ENCODE measurements around the gene MFAP4. TPM values are rescaled to one million over a fixed set of nuclear protein-coding genes. Genes with fewer than 3 reads are reported as not detected.

MFAP4 gene
- total RNA-seq, 1 experiment from 2014 or later: not detected

DNA sequence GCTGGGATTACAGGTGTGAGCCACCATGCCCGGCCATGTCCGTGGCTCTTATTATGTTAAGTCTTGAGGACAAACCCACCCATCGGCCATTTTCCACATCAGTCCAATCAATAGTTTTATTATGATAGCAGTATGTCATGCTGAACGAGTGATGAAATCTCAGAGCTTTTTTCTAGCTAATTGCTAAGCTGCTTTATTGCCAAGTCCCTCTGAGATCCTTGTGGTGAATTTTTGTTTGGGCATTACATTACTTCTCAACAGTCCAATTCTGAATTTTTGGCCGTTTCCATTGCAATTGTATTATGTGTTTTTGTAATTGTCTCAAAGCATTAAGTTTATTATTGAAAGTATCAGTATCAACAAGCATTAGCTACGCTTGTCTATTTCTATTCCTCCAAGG lies 34.9 kb upstream of the MFAP4 start:
- no TSS peak for BruUV-seq (replicated peaks)
- Mint-ChIP-seq H3K9me3 (ENCODE audit: unreplicated experiment) (no peaks in the 10 kb centered on the region), H3K4me3 (ENCODE audit: unreplicated experiment) (no peak overlapping the region), H3K27ac (ENCODE audit: unreplicated experiment) (no peak overlapping the region), H3K4me1 (ENCODE audit: low read depth, unreplicated experiment) (peaks cover 12% of the 10 kb centered on the region), H3K27me3 (ENCODE audit: insufficient read depth, unreplicated experiment) (peaks cover 2% of the 10 kb centered on the region), H3K36me3 (ENCODE audit: insufficient read depth, unreplicated experiment) (no peaks in the 10 kb centered on the region)
- DNase-seq: no peak
- intact Hi-C loops (cut with micrococcal nuclease; ENCODE audit: unreplicated experiment): no loop called here
- POLR2A ChIA-PET: no interaction called here
- Histone ChIP-seq H3K27me3 (replicated peaks; ENCODE audit: control insufficient read depth, insufficient read depth, low read length) (no peaks in the 10 kb centered on the region; the same call in 1 of the 2 replicates), H3K4me3 (ENCODE audit: low read depth, low read length) (no peak overlapping the region), H3K36me3 (ENCODE audit: control insufficient read depth, insufficient read depth, low read length) (no peaks in the 10 kb centered on the region), H3K9me3 (no peaks in the 10 kb centered on the region), H3K4me1 (peaks cover 7% of the 10 kb centered on the region; the same call in 1 of the 2 replicates)
- CTCF ChIA-PET: no interaction called here
- TF ChIP-seq, protein P1, sequence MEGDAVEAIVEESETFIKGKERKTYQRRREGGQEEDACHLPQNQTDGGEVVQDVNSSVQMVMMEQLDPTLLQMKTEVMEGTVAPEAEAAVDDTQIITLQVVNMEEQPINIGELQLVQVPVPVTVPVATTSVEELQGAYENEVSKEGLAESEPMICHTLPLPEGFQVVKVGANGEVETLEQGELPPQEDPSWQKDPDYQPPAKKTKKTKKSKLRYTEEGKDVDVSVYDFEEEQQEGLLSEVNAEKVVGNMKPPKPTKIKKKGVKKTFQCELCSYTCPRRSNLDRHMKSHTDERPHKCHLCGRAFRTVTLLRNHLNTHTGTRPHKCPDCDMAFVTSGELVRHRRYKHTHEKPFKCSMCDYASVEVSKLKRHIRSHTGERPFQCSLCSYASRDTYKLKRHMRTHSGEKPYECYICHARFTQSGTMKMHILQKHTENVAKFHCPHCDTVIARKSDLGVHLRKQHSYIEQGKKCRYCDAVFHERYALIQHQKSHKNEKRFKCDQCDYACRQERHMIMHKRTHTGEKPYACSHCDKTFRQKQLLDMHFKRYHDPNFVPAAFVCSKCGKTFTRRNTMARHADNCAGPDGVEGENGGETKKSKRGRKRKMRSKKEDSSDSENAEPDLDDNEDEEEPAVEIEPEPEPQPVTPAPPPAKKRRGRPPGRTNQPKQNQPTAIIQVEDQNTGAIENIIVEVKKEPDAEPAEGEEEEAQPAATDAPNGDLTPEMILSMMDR (IDR thresholded peaks at IDR 0.05; ENCODE audit: insufficient read depth in 1 of 2, low read depth in 1 of 2, low read length in 1 of 2, severe bottlenecking in 1 of 2, unreplicated experiment in 1 of 2): no peak

- H3K36me3 Mint-ChIP-seq (ENCODE audit: insufficient read depth, unreplicated experiment): no peaks in the 10 kb centered on the region
- DNase-seq: no peak
- ChIA-PET CTCF (no interaction called here), POLR2A (no interaction called here)
- H3K27me3 Mint-ChIP-seq (ENCODE audit: insufficient read depth, unreplicated experiment): peaks cover 2% of the 10 kb centered on the region
- no TSS peak for BruUV-seq (replicated peaks)
- Histone ChIP-seq H3K36me3 (ENCODE audit: control insufficient read depth, insufficient read depth, low read length) (no peaks in the 10 kb centered on the region), H3K27me3 (replicated peaks; ENCODE audit: control insufficient read depth, insufficient read depth, low read length) (no peaks in the 10 kb centered on the region; the same call in 1 of the 2 replicates), H3K4me1 (peaks cover 7% of the 10 kb centered on the region; the same call in 1 of the 2 replicates), H3K9me3 (no peaks in the 10 kb centered on the region), H3K4me3 (ENCODE audit: low read depth, low read length) (no peak overlapping the region)
- no peak overlapping the region for H3K27ac Mint-ChIP-seq (ENCODE audit: unreplicated experiment)
- no peaks in the 10 kb centered on the region for H3K9me3 Mint-ChIP-seq (ENCODE audit: unreplicated experiment)
- TF ChIP-seq, protein P1 (IDR thresholded peaks at IDR 0.05; ENCODE audit: insufficient read depth in 1 of 2, low read depth in 1 of 2, low read length in 1 of 2, severe bottlenecking in 1 of 2, unreplicated experiment in 1 of 2): no peak
- H3K4me3 Mint-ChIP-seq (ENCODE audit: unreplicated experiment): no peak overlapping the region
- peaks cover 12% of the 10 kb centered on the region for H3K4me1 Mint-ChIP-seq (ENCODE audit: low read depth, unreplicated experiment)
- intact Hi-C loops (cut with micrococcal nuclease; ENCODE audit: unreplicated experiment): no loop called here
Observed at GRCh38 chr17:19421219-19421618, 34.2 kb upstream of the MFAP4 start.

GRCh38 chr17:19418251-19418992 lies 31.4 kb upstream of the MFAP4 start:
- no peak for DNase-seq
- Mint-ChIP-seq H3K27ac (ENCODE audit: unreplicated experiment) (no peak overlapping the region), H3K36me3 (ENCODE audit: insufficient read depth, unreplicated experiment) (no peaks in the 10 kb centered on the region), H3K27me3 (ENCODE audit: insufficient read depth, unreplicated experiment) (peaks cover 2% of the 10 kb centered on the region), H3K4me3 (ENCODE audit: unreplicated experiment) (no peak overlapping the region), H3K4me1 (ENCODE audit: low read depth, unreplicated experiment) (no peaks in the 10 kb centered on the region), H3K9me3 (ENCODE audit: unreplicated experiment) (no peaks in the 10 kb centered on the region)
- intact Hi-C loops (cut with micrococcal nuclease; ENCODE audit: unreplicated experiment): no loop called here
- ChIA-PET CTCF (no interaction called here), POLR2A (no interaction called here)
- TF ChIP-seq, protein P1 (IDR thresholded peaks at IDR 0.05; ENCODE audit: insufficient read depth in 1 of 2, low read depth in 1 of 2, low read length in 1 of 2, severe bottlenecking in 1 of 2, unreplicated experiment in 1 of 2): no peak
- no peaks in the 10 kb centered on the region for H3K9me3 ChIP-seq
- H3K36me3 ChIP-seq (ENCODE audit: control insufficient read depth, insufficient read depth, low read length): no peaks in the 10 kb centered on the region
- H3K4me1 ChIP-seq: no peaks in the 10 kb centered on the region
- H3K4me3 ChIP-seq (ENCODE audit: low read depth, low read length): no peak overlapping the region
- no TSS peak for BruUV-seq (replicated peaks)
- no peaks in the 10 kb centered on the region; the same call in 1 of the 2 replicates for H3K27me3 ChIP-seq (replicated peaks; ENCODE audit: control insufficient read depth, insufficient read depth, low read length)
